KMS-11 (cell line): ENCODE measurements around the gene CDC42SE2.

Experiments
- H2AFZ ChIP-seq: fragments of 200-600 bp; sonication (generic); 2 replicates; pipeline ENCODE4 v1.6.1; 2016; ENCODE audit warnings: antibody characterized with exemption, mixed run types, low read depth
- H3K27ac ChIP-seq: fragments of 200-600 bp; sonication (generic); 2 replicates; pipeline ENCODE4 v1.6.1; 2016; ENCODE audit warnings: mild to moderate bottlenecking, mixed run types
- H3K27me3 ChIP-seq: fragments of 200-600 bp; sonication (generic); 2 replicates; pipeline ENCODE4 v1.6.1; 2017; ENCODE audit warnings: mild to moderate bottlenecking, low read depth, mixed run types, moderate library complexity; ENCODE audit not compliant: insufficient read depth
- H3K36me3 ChIP-seq: fragments of 200-600 bp; sonication (generic); 2 replicates; pipeline ENCODE4 v1.6.1; 2017; ENCODE audit warnings: mild to moderate bottlenecking, mixed run types; ENCODE audit not compliant: insufficient read depth
- H3K4me1 ChIP-seq: fragments of 200-600 bp; sonication (generic); 2 replicates; pipeline ENCODE4 v1.6.1; 2016; ENCODE audit warnings: mild to moderate bottlenecking, low read depth, mixed run types; ENCODE audit not compliant: poor library complexity, severe bottlenecking
- H3K4me2 ChIP-seq: fragments of 200-600 bp; sonication (generic); 2 replicates; pipeline ENCODE4 v1.7.0; 2016; ENCODE audit warnings: mild to moderate bottlenecking, mixed run types
- H3K4me3 ChIP-seq: fragments of 200-600 bp; sonication (generic); IDR thresholded peaks from 2 replicates; pipeline ENCODE4 v1.6.1; 2017; ENCODE audit warnings: low read depth, low read length, mixed read lengths; ENCODE audit not compliant: insufficient read depth
- H3K79me2 ChIP-seq: fragments of 200-600 bp; sonication (generic); 2 replicates; pipeline ENCODE4 v1.6.1; 2016; ENCODE audit warnings: low read depth, mixed run types; ENCODE audit not compliant: insufficient read depth
- H3K9ac ChIP-seq: fragments of 200-600 bp; sonication (generic); 2 replicates; pipeline ENCODE4 v1.6.1; 2016; ENCODE audit warnings: mild to moderate bottlenecking, mixed run types
- H4K20me1 ChIP-seq: fragments of 200-600 bp; sonication (generic); 2 replicates; pipeline ENCODE4 v1.6.1; 2016; ENCODE audit warnings: mild to moderate bottlenecking, mixed run types; ENCODE audit not compliant: insufficient read depth
- CTCF ChIP-seq: fragments of 200-600 bp; sonication (generic); conservative IDR thresholded peaks from 2 replicates; pipeline ENCODE4 v1.6.1; 2017; ENCODE audit warnings: low read depth, mild to moderate bottlenecking, antibody characterized with exemption, low read length, moderate library complexity, mixed read lengths

Gene CDC42SE2

GRCh38 chr5:131322926-131323325, 59.1 kb downstream of the CDC42SE2 start:
- Histone ChIP-seq H3K27ac (no peak overlapping the region), H3K9ac (no peak overlapping the region), H3K27me3 (no peaks in the 10 kb centered on the region), H3K4me2 (no peak overlapping the region), H4K20me1 (no peaks in the 10 kb centered on the region; the same call in 1 of the 2 replicates), H3K4me1 (peaks cover 37% of the 10 kb centered on the region), H3K4me3 (no peak overlapping the region), H3K79me2 (peaks cover 82% of the 10 kb centered on the region; the same call in 1 of the 2 replicates), H3K36me3 (no peaks in the 10 kb centered on the region), H2AFZ (no peak overlapping the region)
- TF ChIP-seq CTCF: no peak

- no peaks in the 10 kb centered on the region for H3K27me3 ChIP-seq
- H4K20me1 ChIP-seq: no peaks in the 10 kb centered on the region; the same call in 1 of the 2 replicates
- H3K79me2 ChIP-seq: peaks cover 82% of the 10 kb centered on the region
- H3K9ac ChIP-seq: no peak overlapping the region
- H3K27ac ChIP-seq: no peak overlapping the region
- no peak overlapping the region for H3K4me2 ChIP-seq
- H2AFZ ChIP-seq: no peak overlapping the region
- H3K4me1 ChIP-seq: peaks cover 40% of the 10 kb centered on the region
- H3K36me3 ChIP-seq: no peaks in the 10 kb centered on the region
- no peak overlapping the region for H3K4me3 ChIP-seq
- TF ChIP-seq CTCF: no peak
Measured at GRCh38 chr5:131323378-131323777, 59.5 kb downstream of the CDC42SE2 start.

GRCh38 chr5:131324303-131324702, 60.5 kb downstream of the CDC42SE2 start:
- no peak overlapping the region for H3K4me3 ChIP-seq
- no peak for TF ChIP-seq CTCF
- H2AFZ ChIP-seq: no peak overlapping the region
- peaks cover 84% of the 10 kb centered on the region for H3K79me2 ChIP-seq
- no peaks in the 10 kb centered on the region for H3K36me3 ChIP-seq
- H3K27ac ChIP-seq: no peak overlapping the region
- no peak overlapping the region for H3K4me2 ChIP-seq
- H4K20me1 ChIP-seq: no peaks in the 10 kb centered on the region; the same call in 1 of the 2 replicates
- H3K4me1 ChIP-seq: peaks cover 49% of the 10 kb centered on the region
- H3K27me3 ChIP-seq: no peaks in the 10 kb centered on the region
- H3K9ac ChIP-seq: no peak overlapping the region

GRCh38 chr5:131328536-131329285, 64.9 kb downstream of the CDC42SE2 start:
- H3K4me2 ChIP-seq: peak overlapping the region; percentile 27
- no peak for TF ChIP-seq CTCF
- H3K27ac ChIP-seq: no peak overlapping the region; the same call in 1 of the 2 replicates

More at GRCh38 chr5:131328536-131329285, 64.9 kb downstream of the CDC42SE2 start:
- H3K9ac ChIP-seq: no peak overlapping the region
- H3K27me3 ChIP-seq: no peaks in the 10 kb centered on the region
- H2AFZ ChIP-seq: no peak overlapping the region
- no peak overlapping the region for H3K4me3 ChIP-seq
- H3K36me3 ChIP-seq: no peaks in the 10 kb centered on the region
- peaks cover 71% of the 10 kb centered on the region for H3K79me2 ChIP-seq
- H4K20me1 ChIP-seq: no peaks in the 10 kb centered on the region; the same call in 1 of the 2 replicates
- peaks cover 28% of the 10 kb centered on the region for H3K4me1 ChIP-seq
